GM12872 (cell line): ENCODE measurements around the gene DIS3L.

ENCODE experiments used
- TF ChIP-seq, protein P1 (sequence below): IDR thresholded peaks from 3 replicates; pipeline ENCODE4 v1.5.1; 2011; ENCODE audit warnings: low read depth, mild to moderate bottlenecking, low read length, moderate library complexity; ENCODE audit not compliant: insufficient read depth

Gene DIS3L

GRCh38 chr15:66253418-66254088, 39.8 kb upstream of the DIS3L start, which contains the start of gene MEGF11:
TSS of gene MEGF11 (minus strand) at chr15:66253750. CDS start at chr15:66128403, 125,347 bp downstream.
- TF ChIP-seq, protein P1, sequence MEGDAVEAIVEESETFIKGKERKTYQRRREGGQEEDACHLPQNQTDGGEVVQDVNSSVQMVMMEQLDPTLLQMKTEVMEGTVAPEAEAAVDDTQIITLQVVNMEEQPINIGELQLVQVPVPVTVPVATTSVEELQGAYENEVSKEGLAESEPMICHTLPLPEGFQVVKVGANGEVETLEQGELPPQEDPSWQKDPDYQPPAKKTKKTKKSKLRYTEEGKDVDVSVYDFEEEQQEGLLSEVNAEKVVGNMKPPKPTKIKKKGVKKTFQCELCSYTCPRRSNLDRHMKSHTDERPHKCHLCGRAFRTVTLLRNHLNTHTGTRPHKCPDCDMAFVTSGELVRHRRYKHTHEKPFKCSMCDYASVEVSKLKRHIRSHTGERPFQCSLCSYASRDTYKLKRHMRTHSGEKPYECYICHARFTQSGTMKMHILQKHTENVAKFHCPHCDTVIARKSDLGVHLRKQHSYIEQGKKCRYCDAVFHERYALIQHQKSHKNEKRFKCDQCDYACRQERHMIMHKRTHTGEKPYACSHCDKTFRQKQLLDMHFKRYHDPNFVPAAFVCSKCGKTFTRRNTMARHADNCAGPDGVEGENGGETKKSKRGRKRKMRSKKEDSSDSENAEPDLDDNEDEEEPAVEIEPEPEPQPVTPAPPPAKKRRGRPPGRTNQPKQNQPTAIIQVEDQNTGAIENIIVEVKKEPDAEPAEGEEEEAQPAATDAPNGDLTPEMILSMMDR, result no peak

- TF ChIP-seq, protein P1, result no peak
Measured at GRCh38 chr15:66254089-66254950, 39.0 kb upstream of the DIS3L start.

DNA sequence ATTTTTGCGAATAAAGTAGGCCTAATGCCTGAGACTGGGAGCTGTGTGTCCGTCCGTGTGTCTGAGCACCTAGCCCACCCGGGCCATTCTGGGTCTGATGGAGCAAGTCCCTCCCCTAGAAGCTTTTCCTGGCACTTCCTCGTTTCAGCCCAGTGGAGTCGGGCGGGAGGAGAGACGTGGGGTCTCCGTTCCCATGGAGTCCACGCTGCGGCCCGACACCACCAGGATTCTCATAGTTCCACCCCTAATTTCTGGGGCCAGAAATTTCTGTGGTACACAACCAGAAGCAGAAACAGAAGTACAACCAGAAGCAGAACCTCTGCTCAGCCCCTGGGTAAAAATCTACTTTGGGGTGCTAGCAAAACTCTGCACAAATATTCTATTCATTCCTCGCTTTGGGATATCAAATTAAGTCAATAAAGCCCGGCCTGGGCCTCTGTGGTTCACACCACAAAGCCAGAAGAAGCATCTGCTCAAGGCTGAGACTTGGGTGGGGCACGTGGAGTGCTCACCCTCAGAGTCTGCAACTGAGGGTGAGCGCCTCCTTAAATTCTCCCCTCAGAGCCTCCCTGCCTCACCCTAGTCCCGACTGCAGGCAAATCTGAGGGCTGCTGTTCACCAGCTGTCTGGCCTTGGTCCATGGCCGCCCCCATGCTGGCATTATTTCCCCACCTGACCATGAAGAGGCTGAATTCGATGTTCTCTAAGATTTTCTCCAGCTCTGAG, 38.3 kb upstream of the DIS3L start:
- TF ChIP-seq, protein P1, result no peak

DNA sequence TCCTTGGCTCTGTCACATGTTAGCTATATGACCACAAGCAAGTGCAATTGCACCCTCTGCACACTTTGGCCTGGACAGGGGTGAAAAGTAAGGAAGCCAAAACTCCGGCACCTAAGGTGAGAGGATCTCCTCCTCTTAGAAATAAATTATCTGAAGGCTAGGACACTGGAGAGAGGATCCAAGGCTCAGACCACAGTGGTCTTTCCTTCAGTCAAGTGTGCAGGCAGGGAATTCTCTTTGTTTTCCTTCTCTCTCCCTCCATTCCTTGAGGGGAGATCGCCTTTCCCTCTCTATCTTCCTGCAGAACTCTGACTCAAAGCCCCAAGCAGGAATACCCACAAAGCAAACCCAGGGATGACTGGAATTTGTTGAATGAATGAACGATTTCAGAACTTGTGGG, 36.7 kb upstream of the DIS3L start:
- TF ChIP-seq, protein P1, result no peak

GRCh38 chr15:66261056-66261455, 32.3 kb upstream of the DIS3L start:
- TF ChIP-seq, protein P1, result no peak

DNA sequence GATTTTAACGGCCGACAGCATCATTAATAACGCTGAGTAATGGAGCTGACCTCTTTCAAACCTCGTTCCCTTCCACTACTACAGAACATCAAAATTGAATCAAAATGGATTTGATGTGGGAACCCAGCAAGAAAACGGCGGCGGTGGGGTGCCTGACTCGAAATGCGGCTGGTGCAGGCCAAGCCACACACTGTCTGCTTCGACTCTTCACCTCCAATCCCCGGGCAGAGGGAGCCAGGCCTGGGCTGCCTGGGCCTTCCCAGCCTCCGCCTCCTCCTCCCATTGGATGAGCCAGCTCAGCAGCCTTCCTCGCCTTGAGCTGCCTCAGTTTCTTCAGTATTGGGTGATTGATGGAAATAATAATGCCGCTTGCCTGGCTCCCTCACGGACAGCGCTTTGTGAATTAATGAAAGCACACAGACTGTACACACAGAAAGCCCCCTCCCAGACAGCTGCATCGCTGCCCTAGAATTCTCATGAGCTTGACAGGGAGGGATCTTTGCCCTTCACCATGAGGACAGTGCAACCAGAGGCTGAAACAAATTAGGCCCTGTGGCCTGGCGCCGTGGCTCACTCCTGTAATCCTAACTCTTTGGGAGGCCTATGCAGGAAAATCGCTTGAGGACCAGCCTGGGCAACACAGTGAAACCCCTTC, 28.4 kb upstream of the DIS3L start:
- TF ChIP-seq, protein P1, result no peak
